ENCODE data around the gene HPGDS.

Gene HPGDS

GRCh38 chr4:94359221-94359620 lies 16.6 kb upstream of the HPGDS start:
- TF ChIP-seq CTCF (IDR thresholded peaks at IDR 0.05; ENCODE audit: insufficient read depth, low read length, missing control alignments): no peak
- CTCF ChIA-PET: interaction anchor here (0.7 kb wide), 1 partner anchor 48 kb away, joined by 3 read pairs; no protein-coding TSS in a partner anchor

GRCh38 chr4:94358101-94358500 lies 15.5 kb upstream of the HPGDS start:
- H3K4me3 ChIP-seq (ENCODE audit: low read depth, low read length): no peak overlapping the region
- DNase-seq (ENCODE audit: low read depth, low spot score): no peak
- ChIA-PET POLR2A (no interaction called here), CTCF (no interaction called here)
- no peak for TF ChIP-seq CTCF (IDR thresholded peaks at IDR 0.05; ENCODE audit: insufficient read depth, low read length, missing control alignments)

More at GRCh38 chr4:94359221-94359620, 16.6 kb upstream of the HPGDS start:
- POLR2A ChIA-PET: no interaction called here
- H3K4me3 ChIP-seq (ENCODE audit: low read depth, low read length): no peak overlapping the region
- no peak for DNase-seq (ENCODE audit: low read depth, low spot score)

- DNase-seq (ENCODE audit: low read depth, low spot score): no peak
- no peak for TF ChIP-seq CTCF (IDR thresholded peaks at IDR 0.05; ENCODE audit: insufficient read depth, low read length, missing control alignments)
- POLR2A ChIA-PET: no interaction called here
- H3K4me3 ChIP-seq (ENCODE audit: low read depth, low read length): no peak overlapping the region
- CTCF ChIA-PET: no interaction called here
Observed at GRCh38 chr4:94357624-94358023, 15.0 kb upstream of the HPGDS start.

- H3K4me3 ChIP-seq (ENCODE audit: low read depth, low read length): no peak overlapping the region
- POLR2A ChIA-PET: no interaction called here
- TF ChIP-seq CTCF (IDR thresholded peaks at IDR 0.05; ENCODE audit: insufficient read depth, low read length, missing control alignments): no peak
- DNase-seq (ENCODE audit: low read depth, low spot score): no peak
- CTCF ChIA-PET: no interaction called here
Observed at GRCh38 chr4:94356444-94356843, 13.8 kb upstream of the HPGDS start.

- DNase-seq (ENCODE audit: low read depth, low spot score): no peak
- CTCF ChIA-PET: no interaction called here
- POLR2A ChIA-PET: no interaction called here
- TF ChIP-seq CTCF (IDR thresholded peaks at IDR 0.05; ENCODE audit: insufficient read depth, low read length, missing control alignments): no peak
- no peak overlapping the region for H3K4me3 ChIP-seq (ENCODE audit: low read depth, low read length)
Observed at GRCh38 chr4:94354474-94354896, 11.8 kb upstream of the HPGDS start.

GRCh38 chr4:94352996-94353395 lies 10.4 kb upstream of the HPGDS start:
- H3K4me3 ChIP-seq (ENCODE audit: low read depth, low read length): no peak overlapping the region
- POLR2A ChIA-PET: no interaction called here
- CTCF ChIA-PET: no interaction called here
- TF ChIP-seq CTCF (IDR thresholded peaks at IDR 0.05; ENCODE audit: insufficient read depth, low read length, missing control alignments): no peak
- DNase-seq (ENCODE audit: low read depth, low spot score): no peak
